ES-I3 (cell line): Measurements from ENCODE around the gene DLAT.
"Not testable (repeated sequence)": the region's sequence is repeated elsewhere in the genome, so short reads cannot be mapped to it uniquely, and the experiment has no call there.

ENCODE experiments used
- H3K36me3 ChIP-seq: 2 replicates; pipeline ENCODE4 v1.6.1; 2013; ENCODE audit warnings: mild to moderate bottlenecking, low read length, control low read depth, moderate library complexity; ENCODE audit not compliant: insufficient read depth
- H3K4me1 ChIP-seq: 2 replicates; pipeline ENCODE4 v1.6.1; 2013; ENCODE audit warnings: mild to moderate bottlenecking, control low read depth, low read length; ENCODE audit not compliant: insufficient read depth
- H3K9ac ChIP-seq: 2 replicates; pipeline ENCODE4 v1.6.1; 2013; ENCODE audit warnings: low read depth, mild to moderate bottlenecking, low read length, moderate library complexity
- H3K9me3 ChIP-seq: 2 replicates; pipeline ENCODE4 v1.6.1; 2013; ENCODE audit warnings: mild to moderate bottlenecking, low read length, moderate library complexity; ENCODE audit not compliant: control insufficient read depth, insufficient read depth

The DLAT gene

GRCh38 chr11:112016765-112017376 is 8.3 kb upstream of the DLAT start:
- Histone ChIP-seq H3K4me1 (no peaks in the 10 kb centered on the region), H3K36me3 (no peaks in the 10 kb centered on the region; the same call in 1 of the 2 replicates), H3K9me3 (no peaks in the 10 kb centered on the region), H3K9ac (no peak overlapping the region)

DNA sequence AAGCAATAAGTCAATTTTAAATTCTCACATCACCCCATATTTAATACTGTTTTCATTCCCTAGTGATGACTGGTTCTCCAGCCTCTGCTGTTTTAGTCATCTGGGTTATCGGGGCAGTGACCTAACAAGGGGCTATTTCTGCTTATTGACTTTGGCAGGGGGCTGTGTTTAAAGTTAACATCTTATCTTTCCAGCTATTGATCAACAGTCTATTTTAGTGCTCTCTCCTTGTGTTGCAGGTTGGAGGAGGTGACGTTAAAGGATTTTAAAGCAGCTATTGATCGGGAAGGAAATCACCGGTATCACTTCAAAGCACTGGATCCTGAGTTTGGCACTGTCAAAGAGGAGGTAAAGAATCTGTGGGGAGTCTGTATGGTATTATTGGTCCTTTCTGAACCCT is 7.7 kb upstream of the DLAT start:
- Histone ChIP-seq H3K4me1 (no peaks in the 10 kb centered on the region), H3K9ac (no peak overlapping the region), H3K9me3 (no peaks in the 10 kb centered on the region), H3K36me3 (no peaks in the 10 kb centered on the region; the same call in 1 of the 2 replicates)

- Histone ChIP-seq H3K9ac (no peak overlapping the region), H3K36me3 (no peaks in the 10 kb centered on the region; the same call in 1 of the 2 replicates), H3K9me3 (no peaks in the 10 kb centered on the region), H3K4me1 (no peaks in the 10 kb centered on the region)
These were observed 6.1 kb upstream of the DLAT start for GRCh38 chr11:112019066-112019465.

- H3K4me1 ChIP-seq = no peaks in the 10 kb centered on the region
- H3K9me3 ChIP-seq = no peaks in the 10 kb centered on the region
- H3K9ac ChIP-seq = no peak overlapping the region
- no peaks in the 10 kb centered on the region; the same call in 1 of the 2 replicates for H3K36me3 ChIP-seq
These were observed 2.1 kb upstream of the DLAT start for GRCh38 chr11:112023104-112023503.

DNA sequence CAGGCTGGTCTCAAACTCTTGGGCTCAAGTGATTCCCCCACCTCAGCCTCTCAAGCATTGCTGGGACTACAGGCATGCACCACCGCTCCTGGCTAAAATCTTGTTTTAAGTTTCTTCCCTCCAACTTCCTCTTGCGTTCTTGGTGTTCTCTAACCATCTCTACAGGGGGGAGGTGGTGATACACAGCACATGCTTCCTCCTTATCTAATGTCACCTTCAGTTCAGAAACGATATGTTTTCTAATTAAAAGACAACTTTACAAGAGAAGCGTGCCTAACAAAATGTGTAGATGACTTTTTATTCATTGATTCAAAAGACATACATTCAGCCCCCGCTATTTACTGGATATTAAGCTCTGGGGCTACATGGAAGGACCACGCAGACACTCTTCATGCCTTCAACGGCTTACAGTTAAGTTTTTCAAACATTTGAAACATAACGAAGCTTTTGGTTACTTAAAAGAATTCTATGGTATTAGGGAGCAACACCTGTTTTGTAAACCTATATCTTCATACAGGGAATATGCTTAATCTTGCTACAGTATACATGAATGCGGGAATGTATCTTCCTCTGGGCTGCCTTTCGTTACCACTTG is 933 bp upstream of the DLAT start:
- Histone ChIP-seq H3K9ac (peak overlapping the region; percentile 97), H3K9me3 (no peaks in the 10 kb centered on the region), H3K4me1 (no peaks in the 10 kb centered on the region), H3K36me3 (peaks cover 9% of the 10 kb centered on the region)

DNA sequence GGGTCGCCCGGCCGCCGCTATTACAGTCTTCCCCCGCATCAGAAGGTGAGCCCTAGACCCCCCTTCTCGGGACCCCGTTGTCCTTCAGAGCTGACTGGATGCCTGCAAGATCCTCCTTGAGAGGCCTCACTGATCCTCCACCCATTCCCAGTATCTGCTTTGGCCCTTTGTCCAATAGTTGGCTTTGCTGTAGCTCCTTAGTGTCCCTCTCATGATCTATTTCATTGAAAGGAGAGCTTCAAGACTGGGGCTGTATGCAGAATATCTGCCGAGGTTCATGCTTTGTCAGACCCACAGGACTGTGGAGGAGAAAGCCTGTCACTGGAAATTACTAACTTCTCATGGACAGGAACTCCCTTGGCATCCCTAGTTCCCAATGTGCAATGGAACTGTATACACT is 499 bp downstream of the DLAT start:
- Histone ChIP-seq H3K4me1 (no peaks in the 10 kb centered on the region), H3K9me3 (no peaks in the 10 kb centered on the region), H3K9ac (peak overlapping the region; percentile 97), H3K36me3 (peaks cover 17% of the 10 kb centered on the region)

- peaks cover 17% of the 10 kb centered on the region for H3K36me3 ChIP-seq
- not testable (repeated sequence) for H3K4me1 ChIP-seq, H3K9ac ChIP-seq, H3K9me3 ChIP-seq
These were observed 1.7 kb downstream of the DLAT start for GRCh38 chr11:112026784-112027410.

GRCh38 chr11:112029460-112029859 is 4.3 kb downstream of the DLAT start:
- no peaks in the 10 kb centered on the region for H3K4me1 ChIP-seq
- peaks cover 21% of the 10 kb centered on the region for H3K36me3 ChIP-seq
- H3K9ac ChIP-seq = no peak overlapping the region
- H3K9me3 ChIP-seq = no peaks in the 10 kb centered on the region

- Histone ChIP-seq H3K4me1 (no peaks in the 10 kb centered on the region), H3K9ac (no peak overlapping the region), H3K9me3 (no peaks in the 10 kb centered on the region), H3K36me3 (peaks cover 16% of the 10 kb centered on the region)
These were observed 8.7 kb downstream of the DLAT start for GRCh38 chr11:112033902-112034301.

DNA sequence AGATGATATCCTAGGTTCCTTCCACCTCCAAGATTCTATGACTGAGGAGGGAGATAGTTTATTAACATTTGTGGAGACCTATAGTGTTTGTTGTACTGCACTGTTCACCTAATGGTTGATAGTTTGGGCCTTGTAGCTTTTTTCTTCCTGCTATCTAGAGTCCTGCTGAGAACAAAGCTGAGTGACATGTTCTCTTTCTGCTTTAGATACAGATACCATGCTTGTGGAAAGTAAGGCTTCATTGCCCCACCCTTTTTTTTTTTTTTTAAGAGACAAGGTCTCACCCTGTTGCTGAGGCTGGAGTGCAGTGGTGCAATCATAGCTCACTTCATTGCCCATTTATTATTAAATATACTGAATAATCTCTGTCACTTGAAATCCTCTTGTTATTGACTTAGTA is 12.3 kb downstream of the DLAT start:
- Histone ChIP-seq H3K4me1 (no peaks in the 10 kb centered on the region), H3K36me3 (peaks cover 5% of the 10 kb centered on the region; the same call in 1 of the 2 replicates), H3K9ac (no peak overlapping the region), H3K9me3 (no peaks in the 10 kb centered on the region)

DNA sequence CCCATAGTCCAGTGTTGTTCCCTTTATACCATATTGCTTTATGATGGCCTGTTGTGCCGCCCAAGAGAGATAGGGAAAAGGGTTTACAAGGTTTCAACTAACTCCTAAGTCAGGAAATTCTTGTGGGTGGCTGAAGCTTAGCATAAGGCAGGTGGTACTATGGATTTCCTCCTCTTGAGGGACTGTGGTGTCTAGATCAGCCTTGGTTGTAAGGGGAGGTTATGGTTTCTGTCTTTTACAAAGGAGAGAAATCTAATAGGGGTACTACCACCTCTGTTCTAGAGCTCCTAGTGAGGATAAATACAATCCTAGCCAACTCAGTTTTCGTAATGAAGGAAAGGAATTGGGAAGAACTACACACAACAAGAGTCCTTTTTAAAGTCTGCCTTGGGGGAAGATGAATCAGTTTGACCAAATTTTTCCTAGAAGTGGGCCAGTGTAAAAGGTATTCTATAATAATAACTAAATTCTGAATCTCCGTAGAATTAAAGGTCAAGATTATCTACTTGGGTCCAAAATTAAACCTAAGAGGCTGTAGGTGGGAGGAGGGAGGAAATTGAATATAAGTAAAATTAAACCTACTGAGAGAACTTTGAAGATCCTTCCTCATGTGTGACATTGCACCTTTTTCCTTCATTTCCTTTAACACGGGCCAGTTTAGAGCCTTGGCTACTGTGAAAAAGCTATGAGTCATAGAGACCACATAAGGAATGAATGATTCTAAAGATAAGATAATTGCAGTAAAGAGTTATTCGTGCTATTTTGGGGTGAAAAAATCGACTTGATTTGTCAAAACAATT is 17.2 kb downstream of the DLAT start:
- no peaks in the 10 kb centered on the region for H3K4me1 ChIP-seq
- H3K36me3 ChIP-seq = peaks cover 12% of the 10 kb centered on the region
- H3K9ac ChIP-seq = no peak overlapping the region
- no peaks in the 10 kb centered on the region for H3K9me3 ChIP-seq

- peaks cover 12% of the 10 kb centered on the region for H3K36me3 ChIP-seq
- no peak overlapping the region for H3K9ac ChIP-seq
- H3K9me3 ChIP-seq = no peaks in the 10 kb centered on the region
- no peaks in the 10 kb centered on the region for H3K4me1 ChIP-seq
These were observed 17.7 kb downstream of the DLAT start for GRCh38 chr11:112042961-112043304.

- H3K36me3 ChIP-seq = peaks cover 12% of the 10 kb centered on the region
- H3K9ac ChIP-seq = no peak overlapping the region
- H3K9me3 ChIP-seq = no peaks in the 10 kb centered on the region
- no peaks in the 10 kb centered on the region for H3K4me1 ChIP-seq
These were observed 19.8 kb downstream of the DLAT start for GRCh38 chr11:112044961-112045360.

DNA sequence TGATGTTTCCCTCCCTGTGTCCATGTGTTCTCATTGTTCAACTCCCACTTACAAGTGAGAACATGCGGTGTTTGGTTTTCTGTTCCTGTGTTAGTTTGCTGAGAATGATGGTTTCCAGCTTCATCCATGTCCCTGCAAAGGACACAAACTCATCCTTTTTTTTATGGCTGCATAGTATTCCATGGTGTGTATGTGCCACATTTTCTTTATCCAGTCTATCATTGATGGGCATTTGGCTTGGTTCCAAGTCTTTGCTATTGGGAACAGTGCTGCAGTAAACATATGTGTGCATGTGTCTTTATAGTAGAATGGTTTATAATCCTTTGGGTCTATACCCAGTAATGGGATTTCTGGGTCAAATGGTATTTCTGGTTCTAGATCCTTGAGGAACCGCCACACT is 21.4 kb downstream of the DLAT start:
- not testable (repeated sequence) for H3K9ac ChIP-seq

GRCh38 chr11:112048256-112048655 is 23.0 kb downstream of the DLAT start:
- H3K9me3 ChIP-seq, H3K4me1 ChIP-seq, H3K36me3 ChIP-seq, H3K9ac ChIP-seq: not testable (repeated sequence)

More for the DNA sequence above, 21.4 kb downstream of the DLAT start:
- not testable (repeated sequence) for H3K9me3 ChIP-seq, H3K4me1 ChIP-seq
- H3K36me3 ChIP-seq = peaks cover 12% of the 10 kb centered on the region
